ENCODE results near the gene SMAD6. TPM values are rescaled to one million over a fixed set of nuclear protein-coding genes. Genes with fewer than 3 reads are reported as not detected.

The SMAD6 gene
- total RNA-seq, 1 donor from 2014 or later: 20.8 TPM

DNA sequence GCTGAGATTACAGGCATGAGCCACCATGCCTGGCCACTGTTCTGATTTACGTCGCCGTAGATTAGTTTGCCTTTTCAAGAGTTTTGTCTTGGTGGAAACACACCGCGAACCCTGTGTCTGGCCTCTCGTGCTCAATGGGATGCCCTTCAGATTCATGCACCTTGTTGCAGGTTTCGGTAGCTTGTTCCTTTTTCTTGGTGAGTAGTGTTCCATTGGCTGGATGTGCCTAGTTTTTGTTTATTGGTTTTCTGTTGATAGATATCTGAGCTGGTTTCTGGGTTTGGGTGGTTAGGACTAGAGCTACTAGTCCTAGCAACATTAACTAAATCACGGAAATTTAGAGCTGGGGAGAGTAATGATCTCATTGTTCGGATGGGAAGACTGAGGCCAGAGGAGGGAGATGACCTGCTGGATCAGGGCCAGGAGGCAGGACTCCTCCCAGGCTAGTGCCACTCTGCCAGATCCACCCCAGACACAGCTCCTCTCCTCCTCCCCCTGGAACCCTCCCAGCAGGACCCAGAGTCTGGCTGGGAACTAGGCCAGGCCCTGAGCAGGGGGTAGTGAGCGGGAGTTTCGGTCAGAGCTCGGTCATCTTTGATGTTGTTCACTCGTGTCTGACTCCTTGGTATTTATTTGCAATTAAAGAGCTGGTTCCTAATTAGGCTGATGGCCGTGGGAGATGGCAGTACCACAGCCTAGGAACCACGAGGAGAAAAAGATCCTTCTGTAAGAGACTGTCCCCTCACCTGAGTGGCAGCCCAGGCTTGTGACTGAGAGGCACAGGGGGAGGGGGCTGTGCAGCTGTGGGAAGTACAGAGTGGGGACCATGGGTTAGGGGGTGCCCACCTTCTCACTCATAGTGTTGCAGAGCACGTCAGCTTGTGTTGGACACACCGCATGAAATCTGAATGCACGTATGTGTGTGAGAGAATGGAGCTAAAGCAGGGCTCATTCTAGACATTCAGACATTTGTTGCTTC, 73.4 kb downstream of the SMAD6 start:
- peak; percentile 42 for DNase-seq (ENCODE audit: low read depth)

DNA sequence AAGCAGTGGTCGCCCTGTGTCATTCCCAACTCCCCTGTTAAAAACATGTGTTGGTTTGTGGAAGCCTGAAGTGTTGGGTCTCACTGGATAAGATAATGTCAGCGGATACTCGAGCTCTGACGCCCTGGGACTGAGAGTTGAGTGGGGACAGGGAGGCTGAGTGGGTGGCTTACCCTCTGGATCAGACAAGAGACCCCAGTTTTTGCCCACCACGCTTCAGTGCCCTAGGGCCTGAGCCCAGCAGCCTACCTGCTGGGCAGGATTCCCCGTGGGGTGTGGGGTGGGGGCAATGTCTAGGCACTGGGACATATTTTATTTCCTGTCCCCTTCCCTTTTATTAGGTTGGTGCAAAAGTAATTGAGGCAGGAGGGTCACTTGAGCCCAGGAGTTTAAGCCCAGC, 75.0 kb downstream of the SMAD6 start:
- DNase-seq (ENCODE audit: low read depth): no peak

DNA sequence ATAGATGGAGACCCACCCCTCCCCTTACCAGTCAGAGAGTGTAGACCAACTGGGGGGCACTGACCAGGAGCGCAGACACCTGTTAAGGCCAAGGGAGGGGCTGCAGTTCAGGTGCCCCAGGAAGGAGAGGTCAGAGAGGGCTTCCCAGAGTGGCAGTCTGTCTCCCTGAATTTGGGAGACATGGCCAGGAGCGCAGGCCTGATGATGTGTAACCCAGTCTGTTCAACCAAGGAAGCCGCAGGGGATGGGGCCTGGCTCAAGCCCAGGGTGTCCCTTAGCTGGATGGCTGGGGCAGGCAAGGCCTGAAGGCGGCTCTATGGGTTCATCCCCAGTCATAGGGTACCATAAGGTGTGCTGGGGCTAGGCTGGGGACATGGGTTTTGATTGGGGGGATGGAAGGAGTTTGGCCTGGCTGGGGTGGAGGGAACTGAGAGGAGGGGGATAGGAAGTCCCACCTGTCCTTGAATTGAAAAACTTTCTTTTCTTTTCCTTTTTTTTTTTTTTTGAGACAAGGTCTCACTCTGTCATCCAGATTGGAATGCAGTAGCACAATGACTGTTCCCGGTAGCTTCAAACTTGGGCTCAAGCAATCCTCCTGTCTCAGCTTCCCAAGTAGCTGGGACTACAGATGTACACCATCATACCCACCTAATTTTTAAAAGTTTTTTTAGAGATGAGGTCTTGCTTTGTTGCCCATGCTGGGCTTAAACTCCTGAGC, 75.7 kb downstream of the SMAD6 start:
- no peak for DNase-seq (ENCODE audit: low read depth)

DNA sequence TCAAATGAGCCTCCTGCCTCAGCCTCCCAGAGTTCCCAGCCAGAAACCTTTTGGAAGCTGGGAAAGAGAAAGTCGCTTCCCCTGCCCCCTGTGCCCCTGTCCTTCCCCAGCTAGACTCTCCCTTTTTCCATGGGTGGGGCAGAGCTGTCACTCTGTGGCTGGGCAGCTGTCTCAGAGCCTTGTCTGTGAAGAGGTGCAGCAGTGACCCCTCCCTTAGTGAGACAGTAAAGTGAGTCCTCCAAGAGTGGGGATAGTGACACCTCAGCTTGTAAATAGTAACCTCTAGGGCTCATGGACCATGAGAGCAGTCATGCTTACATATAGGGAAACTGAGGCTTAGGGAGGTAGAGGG, 76.3 kb downstream of the SMAD6 start:
- no peak for DNase-seq (ENCODE audit: low read depth)

- DNase-seq (ENCODE audit: low read depth): no peak
Measured at GRCh38 chr15:66778716-66779115, 76.7 kb downstream of the SMAD6 start.

DNA sequence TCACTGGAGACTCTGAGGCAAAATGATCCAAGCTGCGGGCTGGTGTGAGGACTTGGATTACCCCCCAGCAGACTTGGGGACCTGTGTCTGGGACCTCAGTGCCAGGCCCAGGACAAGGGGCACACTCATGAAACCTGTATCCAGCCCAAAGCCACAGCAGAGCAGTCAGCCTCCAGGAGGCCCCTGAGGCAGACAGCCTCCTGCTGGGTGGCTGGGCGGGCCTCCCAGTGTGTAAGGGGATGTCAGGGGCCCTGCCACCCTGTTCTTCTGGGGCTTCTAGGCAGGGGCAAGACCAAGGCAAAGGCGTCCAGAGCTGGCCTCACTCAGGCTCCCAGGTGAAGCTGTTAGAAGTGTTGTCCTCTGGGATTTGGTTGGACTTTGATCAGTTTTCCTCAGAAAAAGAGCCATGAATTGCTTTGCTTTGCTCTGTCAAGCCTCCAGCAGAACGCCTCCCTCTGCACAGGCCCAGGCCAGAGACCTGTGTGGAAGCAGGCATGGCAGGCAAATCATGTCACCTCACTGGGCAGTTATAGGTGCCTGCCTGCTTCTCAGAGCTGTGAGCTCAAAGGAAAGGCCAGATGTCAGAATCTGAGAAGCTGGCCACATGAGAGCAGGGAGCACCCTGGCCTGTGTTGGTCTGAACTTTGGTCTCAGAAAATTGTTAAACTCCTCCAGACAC, 77.4 kb downstream of the SMAD6 start:
- peak; percentile 46 for DNase-seq (ENCODE audit: low read depth)

- peak; percentile 96 for DNase-seq (ENCODE audit: low read depth)
Measured at GRCh38 chr15:66780172-66780972, 78.3 kb downstream of the SMAD6 start.

DNA sequence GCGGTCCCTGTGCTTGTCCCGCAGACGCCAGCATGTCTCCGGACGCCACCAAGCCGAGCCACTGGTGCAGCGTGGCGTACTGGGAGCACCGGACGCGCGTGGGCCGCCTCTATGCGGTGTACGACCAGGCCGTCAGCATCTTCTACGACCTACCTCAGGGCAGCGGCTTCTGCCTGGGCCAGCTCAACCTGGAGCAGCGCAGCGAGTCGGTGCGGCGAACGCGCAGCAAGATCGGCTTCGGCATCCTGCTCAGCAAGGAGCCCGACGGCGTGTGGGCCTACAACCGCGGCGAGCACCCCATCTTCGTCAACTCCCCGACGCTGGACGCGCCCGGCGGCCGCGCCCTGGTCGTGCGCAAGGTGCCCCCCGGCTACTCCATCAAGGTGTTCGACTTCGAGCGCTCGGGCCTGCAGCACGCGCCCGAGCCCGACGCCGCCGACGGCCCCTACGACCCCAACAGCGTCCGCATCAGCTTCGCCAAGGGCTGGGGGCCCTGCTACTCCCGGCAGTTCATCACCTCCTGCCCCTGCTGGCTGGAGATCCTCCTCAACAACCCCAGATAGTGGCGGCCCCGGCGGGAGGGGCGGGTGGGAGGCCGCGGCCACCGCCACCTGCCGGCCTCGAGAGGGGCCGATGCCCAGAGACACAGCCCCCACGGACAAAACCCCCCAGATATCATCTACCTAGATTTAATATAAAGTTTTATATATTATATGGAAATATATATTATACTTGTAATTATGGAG, 79.1 kb downstream of the SMAD6 start:
- DNase-seq (ENCODE audit: low read depth): no peak

- no peak for DNase-seq (ENCODE audit: low read depth)
Measured at GRCh38 chr15:66782785-66783184, 80.7 kb downstream of the SMAD6 start.

DNA sequence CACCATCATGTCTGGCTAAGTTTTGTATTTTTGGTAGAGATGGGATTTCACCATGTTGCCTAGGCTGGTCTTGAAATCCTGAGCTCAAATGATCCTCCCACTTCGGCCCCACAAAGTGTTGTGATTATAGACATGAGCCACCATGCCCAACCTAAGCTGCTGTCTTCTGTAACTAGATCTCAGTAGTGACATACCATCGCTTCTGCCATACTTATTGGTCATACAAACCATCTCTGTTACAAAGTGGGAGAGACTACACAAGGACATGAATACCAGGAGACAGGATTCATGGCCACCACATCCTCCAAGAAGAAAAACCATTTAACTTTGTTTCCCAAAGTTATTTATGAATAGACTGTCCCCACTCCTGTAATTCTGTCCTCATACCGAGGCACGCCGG, 81.3 kb downstream of the SMAD6 start:
- no peak for DNase-seq (ENCODE audit: low read depth)

GRCh38 chr15:66783725-66784124, 81.7 kb downstream of the SMAD6 start:
- DNase-seq (ENCODE audit: low read depth): no peak

GRCh38 chr15:66784174-66784573, 82.1 kb downstream of the SMAD6 start:
- no peak for DNase-seq (ENCODE audit: low read depth)

DNA sequence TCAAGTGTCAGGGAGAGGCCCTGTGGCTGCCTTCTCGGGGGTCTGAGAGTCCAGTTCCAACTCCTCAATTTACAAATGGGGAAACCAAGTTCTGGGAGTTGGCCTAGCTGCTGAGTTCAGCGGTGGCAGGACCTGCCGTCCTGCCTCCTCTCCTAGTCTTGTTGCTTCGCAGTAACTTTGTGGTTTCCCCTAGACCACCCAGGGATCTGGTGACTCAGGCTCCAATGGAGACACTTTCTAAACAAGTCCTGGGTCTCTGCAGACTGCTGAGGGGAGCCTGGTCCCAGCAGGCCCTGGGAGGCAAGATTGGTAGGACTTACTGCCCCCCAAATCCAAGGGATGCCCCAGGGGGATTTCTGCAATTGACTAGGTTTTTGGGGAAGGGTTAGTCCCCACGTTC, 83.6 kb downstream of the SMAD6 start:
- DNase-seq (ENCODE audit: low read depth): peak; percentile 31

DNA sequence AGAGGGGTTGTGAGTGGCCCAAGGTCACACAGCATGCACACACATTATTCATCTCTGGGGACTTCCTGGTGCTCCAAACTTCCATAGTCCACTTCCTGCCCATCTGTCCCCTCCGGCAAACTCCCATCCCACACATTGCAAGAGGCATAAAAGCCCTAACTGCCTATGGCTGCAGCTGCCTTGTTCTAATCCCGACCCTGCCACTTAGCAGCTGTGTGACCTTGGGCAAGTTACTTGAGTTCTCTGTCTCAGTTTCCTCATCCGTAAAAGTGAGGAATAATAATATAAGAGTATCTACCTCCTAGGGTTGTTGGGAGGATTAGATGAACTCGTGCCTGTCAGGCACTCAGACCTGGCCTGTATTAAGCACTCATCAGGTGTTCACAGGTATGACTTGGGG, 84.2 kb downstream of the SMAD6 start:
- no peak for DNase-seq (ENCODE audit: low read depth)

- no peak for DNase-seq (ENCODE audit: low read depth)
Measured at GRCh38 chr15:66786708-66787488, 84.9 kb downstream of the SMAD6 start.

DNA sequence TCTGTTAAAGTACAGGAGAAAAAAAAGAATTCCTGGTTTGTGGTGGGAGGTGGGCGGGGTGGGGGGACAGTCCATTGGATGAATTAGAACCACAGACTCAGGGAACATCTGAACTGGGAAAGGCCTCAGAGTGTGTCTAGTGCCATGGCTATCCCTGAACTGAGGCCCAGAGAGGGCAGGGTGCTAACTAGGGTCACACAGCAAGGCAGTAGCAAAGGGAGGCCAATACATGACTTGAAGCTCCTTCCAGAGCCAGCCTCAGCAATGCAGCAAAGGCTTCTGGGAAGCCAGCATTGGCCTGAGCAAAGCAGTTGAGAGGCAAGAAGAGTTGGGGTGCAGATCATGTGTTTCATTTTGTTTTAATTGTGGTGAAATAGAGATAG, 85.4 kb downstream of the SMAD6 start:
- DNase-seq (ENCODE audit: low read depth): no peak

DNA sequence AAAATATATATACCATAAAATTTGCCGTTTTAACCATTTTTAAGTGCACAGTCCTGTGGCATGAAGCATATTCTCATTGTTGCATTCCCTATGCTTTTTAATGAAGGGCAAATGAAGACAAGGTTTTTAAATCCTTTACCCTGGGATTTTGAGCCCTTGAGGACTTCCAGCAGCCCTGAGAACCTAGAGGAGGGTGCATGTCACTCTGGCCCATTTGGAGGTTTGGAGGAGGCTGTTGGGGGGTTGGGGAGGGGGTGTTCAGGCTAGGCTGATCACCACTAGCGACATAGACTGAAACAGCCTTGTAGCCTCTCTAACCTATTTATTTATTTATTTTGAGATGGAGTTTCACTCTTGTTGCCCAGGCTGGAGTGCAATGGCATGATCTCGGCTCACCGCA, 86.0 kb downstream of the SMAD6 start:
- no peak for DNase-seq (ENCODE audit: low read depth)

DNA sequence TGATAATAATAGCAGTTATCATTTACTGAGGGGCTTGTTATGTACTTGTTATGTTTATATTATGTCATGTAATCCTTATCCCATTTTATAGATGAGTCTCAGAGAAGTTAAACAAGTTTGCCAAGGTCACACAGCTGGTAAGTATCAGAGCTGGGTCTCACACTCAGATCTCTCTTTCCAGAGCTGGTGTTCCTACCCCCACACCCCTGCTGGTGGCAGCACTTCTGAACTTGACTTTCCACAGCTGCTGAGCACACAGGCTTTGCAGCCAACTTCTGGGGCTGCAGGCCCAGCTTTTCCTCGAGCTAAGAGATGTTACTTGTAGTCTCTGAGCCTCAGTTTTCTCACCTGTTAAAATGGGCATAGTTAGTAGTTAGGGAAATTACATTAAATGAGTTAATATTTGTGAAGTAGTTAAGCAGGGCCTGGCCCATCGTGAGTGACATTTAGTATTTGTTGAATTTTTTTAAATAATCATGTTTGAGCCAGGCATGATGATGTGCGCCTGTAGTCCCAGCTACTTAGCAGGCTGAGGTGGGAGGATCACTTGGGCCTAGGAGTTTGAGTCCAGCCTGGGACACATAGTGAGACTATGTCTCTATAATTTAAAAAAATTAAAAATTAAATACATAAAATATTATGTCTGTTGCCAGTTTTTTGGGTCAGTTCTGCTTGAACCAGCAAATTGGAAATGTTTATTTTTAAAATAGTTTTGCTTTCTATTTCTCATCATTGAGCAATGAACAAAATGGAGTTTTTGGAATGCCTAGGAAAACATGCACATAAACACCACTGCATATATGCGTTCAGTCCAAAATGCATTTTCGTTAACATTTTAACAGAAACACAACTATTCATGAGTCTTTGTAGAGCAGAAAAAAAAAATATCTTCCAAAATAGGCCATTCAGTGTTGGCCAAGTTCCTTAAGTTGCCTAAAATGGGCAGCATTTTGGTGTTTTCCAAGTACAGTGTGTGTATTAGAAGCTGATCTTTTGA, 87.3 kb downstream of the SMAD6 start:
- peak; percentile 41 for DNase-seq (ENCODE audit: low read depth)

DNA sequence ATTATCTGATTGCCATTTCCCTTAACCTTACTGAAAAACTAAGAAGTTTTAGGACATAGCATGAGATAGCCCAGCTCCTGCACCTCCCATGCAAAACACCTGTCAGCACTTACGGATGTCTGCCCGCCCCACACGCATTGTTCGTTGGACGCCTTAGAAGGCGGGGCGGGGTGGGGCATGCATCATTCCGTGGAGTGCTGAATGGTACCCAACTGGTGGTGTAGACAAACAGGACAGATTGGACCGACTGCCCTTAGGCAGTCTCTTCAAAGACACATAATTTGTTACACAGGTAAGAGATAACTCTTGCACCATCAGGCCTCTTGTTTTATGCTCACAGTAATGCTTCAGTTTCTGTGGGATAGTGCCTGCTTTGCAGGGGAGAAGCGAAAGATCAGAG, 93.8 kb downstream of the SMAD6 start:
- DNase-seq (ENCODE audit: low read depth): no peak
